ENCODE data around the gene COL28A1.

- TF ChIP-seq POLR2A (IDR thresholded peaks at IDR 0.05; ENCODE audit: low read depth, low read length) (no peak), POLR2AphosphoS5 (IDR thresholded peaks at IDR 0.05; ENCODE audit: low read depth, low read length) (no peak)
Measured at GRCh38 chr7:7567898-7568531, 32.3 kb upstream of the COL28A1 start.

Data from GM12891 (cell line).